Left forelimb (tissue), 1 donor: Measurements from ENCODE around the gene SUFU.
"Not testable (repeated sequence)": the region's sequence is repeated elsewhere in the genome, so short reads cannot be mapped to it uniquely, and the experiment has no call there.

ENCODE experiments used
- DNase-seq: peaks from one replicate; pipeline ENCODE4 v3.0.0-alpha.2; 2018; ENCODE audit warnings: low spot score

Gene SUFU

DNA sequence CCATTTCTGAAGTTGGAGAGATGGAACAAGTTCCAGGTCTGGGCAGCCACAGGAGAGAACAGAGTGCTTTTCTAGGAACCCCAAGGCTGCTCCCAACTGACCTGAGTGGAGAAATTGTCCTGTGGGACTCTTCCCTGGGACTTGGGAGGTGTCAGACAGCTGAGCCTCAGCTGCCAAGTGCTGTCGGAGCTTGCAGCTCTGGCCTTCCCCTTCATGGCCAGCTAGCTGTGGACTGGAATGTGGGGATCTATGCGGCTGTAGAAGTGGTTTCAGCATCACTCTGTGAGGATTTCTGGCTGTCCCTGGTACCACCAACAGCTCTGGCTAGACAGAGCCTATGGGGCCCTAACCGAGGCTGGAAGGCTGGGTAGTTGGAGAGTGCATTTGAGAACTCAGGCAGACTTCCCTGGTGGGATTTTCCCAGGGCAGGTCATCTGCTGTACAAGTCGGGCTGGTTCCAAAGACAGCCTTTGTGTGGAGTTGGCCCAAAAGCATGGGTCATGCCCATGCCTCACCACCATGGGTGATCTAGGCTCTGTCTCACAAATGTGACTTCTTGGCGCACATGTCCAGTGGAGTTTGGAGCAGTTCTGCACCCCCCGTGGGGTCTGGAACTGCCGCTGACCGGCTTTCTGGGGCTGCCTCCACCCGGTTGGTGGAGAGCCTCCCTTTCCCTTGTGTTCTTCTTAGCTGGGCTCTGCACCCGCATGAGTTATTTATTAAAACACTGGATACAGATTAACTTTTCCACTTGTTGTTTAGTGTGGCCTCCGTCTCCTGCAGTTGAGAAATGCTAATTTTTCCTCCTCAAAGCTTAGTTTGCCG lies 10.9 kb downstream of the SUFU start:
- DNase-seq: no peak

DNA sequence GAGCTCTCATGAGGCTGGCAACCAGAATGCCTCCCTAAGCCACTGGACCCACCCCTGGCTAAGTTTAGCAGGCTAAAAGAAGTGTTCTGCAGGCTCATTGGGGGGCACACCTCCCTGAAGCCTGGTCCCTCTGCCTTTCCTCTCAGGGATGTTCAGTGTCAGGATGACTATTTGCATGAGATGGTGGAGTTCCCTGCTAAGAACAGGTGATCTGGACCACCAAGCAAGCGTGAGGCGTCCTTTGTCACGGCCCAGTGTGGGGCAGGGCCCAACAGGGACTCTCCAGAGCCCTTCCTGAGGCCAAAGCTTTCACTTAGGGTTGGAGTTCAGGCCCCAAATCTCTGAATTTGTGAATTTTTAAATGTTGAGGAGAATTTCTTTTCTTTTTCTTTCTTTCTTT lies 12.0 kb downstream of the SUFU start:
- no peak for DNase-seq

DNA sequence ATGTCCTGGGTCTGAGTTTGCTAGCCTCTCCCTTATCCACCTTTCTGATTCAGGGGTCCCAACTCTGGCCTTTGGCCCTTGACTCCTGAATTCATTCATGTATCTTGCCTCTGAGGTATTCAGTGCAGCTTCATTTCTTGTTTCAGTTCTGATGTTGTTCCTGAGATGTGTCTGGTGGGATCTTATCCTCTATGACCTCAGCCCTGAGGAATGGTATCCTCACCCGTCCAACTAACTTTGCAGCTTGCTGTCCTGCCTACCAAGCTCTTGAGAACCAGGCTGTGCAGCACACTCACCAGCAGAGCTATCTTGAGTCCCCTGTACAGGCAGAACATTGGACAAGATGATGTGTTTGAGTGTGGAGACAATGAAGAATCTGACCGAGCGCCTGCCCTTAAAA lies 13.8 kb downstream of the SUFU start:
- DNase-seq: no peak

DNA sequence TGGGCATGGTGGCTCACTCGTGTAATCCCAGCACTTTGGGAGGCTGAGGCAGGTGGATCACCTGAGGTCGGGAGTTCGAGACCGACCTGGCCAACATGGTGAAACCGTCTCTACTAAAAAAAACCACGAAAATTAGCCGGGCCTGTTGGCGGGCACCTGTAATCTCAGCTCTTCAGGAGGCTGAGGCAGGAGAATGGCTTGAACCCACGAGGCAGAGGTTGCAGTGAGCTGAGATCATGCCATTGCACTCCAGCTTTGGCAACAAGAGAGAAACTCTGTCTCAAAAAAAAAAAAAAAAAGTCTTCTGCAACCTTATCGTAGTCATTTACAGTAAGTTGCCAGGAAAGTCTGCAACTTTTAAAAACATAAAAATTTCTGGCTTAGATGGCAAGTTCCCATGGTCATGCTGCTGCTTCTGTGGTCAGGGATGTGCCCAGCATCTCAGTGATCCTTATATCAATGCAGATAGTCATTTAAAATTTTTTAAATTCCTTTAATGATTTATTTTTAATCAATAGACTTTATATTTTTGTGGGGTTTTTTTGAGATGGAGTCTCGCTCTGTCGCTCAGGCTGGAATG lies 15.6 kb downstream of the SUFU start:
- DNase-seq: no peak

DNA sequence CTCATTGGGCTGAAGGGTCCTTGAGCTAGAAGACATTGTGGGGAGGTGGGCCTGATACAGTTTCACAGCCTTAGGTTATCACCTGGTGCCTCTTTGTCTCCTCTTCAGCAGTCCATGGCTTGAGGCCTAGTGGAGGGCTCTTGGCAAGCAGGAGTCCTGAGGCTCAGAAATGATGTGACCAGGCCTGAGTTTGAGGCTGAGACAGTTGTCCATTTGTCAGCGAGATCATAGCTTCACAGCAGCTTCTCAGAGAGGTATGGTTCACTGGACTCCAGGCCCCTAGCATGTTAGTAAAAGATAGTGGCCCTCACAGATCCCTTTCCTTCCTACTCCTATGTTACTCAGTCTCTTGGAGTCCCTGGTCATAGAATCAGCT lies 19.1 kb downstream of the SUFU start:
- no peak for DNase-seq

DNA sequence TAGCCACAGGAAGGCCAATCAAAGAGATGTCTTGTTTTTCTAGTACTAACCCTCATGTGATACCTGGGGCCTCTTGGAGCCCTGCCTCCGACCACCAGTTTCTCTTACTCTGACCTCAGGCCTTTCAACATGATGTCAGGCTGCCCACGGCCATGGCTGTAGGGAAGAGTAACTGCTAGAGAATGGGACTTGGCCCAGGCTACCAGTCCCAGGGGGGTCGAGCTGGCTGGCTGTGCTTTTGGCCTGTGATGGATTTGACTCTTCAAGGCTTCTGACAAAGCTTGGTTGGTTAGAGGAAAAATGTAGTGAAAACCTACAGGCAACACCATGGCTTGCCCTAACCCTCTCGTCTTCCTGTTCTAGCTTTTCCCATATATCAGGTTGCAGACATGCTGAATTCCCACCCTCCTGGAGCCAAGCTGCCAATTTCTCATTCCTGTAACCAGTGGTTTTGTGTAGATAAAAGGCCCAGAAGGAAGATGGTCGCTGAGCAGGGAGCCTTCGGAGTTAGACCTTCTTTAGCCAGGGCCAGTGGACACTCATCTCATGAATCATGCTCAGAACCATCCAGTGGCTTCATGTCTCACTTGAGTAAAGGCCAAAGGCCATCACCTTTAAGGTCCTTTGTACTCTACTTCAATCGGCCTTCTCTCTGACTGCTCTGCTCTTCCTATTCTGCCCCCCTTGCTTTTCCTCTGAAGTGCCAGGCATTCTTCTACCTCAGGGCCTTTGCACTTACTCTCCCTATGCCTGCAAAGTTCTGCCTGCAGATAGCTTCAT lies 19.7 kb downstream of the SUFU start:
- DNase-seq: no peak

DNA sequence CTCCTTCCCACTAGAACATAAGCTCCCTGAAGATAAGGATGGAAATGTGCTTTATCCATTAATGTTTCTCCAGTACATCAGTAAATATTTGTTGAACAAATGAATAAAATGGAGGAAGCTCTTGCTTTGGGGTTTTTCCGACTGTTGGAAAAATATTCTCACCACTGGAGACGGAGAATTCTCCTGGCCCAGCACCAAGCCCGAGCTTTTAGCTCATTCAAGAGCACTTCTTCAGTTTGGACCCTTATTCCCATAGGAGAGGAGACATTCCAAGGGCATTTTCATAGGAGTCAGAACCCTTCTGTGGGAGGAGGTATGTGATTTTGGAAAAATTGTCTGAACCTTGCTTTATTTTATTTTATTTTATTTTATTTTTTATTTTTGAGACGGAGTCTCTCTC lies 21.0 kb downstream of the SUFU start:
- DNase-seq: no peak

DNA sequence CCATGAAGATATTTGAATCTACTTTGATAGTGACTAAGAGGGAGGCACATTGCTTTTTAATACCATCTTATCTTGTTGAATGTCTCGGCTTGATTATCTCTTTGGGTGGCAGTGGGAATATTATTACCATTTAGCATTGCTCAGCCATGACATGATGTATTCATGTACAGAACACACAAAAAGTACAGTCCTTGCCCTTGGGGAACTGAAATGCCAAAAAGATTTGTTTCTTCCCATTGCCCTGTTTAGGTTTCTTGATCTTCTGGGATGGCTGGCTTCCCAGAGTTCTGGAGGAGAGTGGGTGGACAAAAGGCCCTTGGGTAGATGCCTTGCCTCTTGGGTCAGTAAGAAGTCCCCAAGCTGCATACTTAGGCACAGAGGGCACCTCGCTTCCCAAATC lies 23.8 kb downstream of the SUFU start:
- no peak for DNase-seq

DNA sequence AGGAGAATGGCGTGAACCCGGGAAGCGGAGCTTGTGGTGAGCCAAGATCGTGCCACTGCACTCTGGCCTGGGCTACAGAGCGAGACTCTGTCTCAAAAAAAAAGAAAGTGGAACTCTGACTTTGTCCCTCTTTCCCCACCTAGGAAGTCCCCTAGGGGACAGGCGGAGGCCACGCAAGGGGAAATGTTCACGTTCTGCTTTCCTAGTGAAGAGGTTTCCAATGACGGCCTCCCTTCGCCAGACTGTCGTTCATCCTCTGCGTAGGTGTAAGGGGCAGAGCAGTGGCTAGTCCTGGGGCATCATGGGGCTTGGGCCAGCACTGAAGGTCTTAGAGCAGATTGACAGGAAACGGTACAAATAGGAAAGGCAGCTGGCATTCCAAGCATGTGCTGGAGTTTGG lies 30.6 kb downstream of the SUFU start:
- DNase-seq: no peak

DNA sequence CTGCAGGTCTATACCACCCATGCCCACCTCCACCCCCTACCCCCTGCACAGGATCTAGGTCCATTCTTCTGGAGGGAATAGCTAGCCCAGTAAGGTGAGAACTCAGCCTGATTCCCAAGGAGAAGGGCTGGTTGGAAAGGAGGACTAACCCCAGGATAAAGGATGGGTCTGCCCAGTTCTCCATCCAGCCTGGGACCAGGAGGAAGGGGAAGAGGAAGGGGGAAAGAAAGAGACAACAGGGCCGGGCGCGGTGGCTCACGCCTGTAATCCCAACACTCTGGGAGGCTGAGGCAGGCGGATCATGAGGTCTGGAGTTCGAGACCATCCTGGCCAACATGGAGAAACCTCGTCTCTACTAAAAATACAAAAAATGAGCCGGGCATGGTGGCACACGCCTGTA lies 31.2 kb downstream of the SUFU start:
- not testable (repeated sequence) for DNase-seq

DNA sequence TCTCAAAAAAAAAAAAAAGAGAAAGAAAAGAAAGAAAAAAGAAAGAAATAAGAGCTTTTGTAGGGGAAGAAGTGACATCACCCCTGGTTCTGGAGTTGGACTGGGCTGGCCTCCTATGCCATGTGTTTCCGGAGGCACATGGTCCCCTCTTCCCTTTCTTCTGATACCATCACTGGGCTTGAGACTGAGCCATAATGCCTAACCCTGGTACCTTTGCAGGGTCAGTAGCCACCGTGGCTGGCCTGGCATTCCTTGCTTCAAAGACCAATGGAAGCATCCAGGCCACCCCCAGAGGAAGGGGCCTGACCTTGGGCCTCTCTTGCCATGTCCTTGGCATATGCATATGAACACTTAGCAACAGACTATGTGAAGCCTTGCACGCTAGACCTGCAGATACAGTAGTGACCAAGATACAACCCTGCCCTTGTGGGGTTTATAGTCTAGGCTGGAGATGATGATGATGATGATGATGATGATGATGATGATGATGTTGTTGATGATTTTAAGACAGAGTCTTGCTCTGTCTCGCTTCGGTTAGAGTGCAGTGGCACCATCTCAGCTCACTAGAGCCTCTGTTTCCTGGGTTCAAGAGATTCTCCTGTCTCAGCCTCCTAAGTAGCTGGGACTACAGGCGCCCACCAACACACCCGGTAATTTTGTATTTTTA lies 31.8 kb downstream of the SUFU start:
- DNase-seq: no peak

DNA sequence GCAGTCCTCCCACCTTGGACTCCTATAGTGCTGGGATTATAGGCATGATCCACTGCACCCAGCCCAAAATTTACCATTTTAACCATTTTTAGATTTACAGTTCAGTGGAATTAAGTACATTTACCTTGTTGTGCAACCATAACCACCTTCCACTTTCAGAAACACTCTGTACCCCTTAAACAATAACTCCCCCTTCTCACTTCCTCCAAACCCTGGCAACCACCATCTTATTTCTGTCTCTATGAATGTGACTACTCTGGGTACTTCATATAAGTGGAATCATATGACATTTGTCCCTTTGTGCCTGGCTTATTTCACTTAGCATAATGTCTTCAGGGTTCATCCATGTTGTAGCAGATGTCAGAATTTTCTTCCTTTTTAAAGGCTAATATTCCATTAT lies 33.6 kb downstream of the SUFU start:
- no peak for DNase-seq

DNA sequence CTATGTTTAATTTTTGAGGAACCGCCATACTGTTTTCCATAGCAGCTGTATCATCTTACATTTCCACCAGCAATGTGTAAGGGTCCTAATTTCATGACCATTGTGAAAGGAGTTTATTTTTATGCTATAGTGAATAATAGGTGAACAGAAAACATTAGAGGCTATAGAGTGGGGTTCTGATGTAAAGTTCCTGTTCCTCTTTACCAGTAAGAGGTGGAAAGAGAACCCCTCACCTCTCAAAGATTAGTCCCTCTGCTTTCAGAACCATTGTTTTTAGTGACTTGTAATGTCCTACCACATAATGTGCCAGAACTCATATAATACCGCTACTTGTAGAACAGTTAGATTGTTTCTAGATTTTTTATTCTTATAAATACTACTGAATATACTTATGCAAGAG lies 34.2 kb downstream of the SUFU start:
- no peak for DNase-seq

DNA sequence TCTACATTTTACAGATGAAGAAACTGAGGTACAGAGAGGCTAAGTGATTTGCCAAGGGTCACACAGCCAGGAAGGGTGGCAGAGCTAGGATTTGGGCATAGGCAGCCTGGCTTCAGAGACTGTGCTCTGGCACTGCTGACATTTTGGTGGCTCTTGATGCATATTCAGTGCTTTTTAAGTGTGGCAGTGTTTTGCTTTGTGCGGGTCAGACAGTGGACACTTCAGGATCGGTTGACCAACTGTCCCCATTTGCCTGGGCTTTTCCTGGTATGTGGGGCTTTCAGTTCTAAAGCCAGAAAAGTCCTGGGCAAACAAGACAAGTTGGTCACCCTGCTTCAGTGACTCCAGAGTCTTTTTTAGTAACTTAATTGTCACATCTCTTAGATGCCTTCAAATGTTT lies 35.0 kb downstream of the SUFU start:
- no peak for DNase-seq

DNA sequence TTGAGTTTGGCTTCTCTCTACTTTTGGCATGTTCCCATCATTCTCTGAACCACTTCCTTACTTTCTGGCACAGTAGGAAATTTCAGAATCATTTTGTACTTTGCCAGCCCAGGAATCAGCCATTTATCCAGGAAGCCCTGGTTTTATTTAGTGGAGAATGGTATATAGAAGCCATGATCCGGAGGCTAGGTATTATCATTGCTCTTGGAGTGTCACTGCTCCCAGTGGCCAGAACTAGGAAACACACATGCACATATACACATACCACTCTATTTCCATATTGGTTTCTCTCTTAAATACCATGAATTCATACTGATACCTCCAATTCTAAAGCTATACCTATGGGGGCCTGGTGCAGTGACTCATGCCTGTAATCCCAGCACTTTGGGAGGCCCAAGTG lies 36.3 kb downstream of the SUFU start:
- DNase-seq: no peak

DNA sequence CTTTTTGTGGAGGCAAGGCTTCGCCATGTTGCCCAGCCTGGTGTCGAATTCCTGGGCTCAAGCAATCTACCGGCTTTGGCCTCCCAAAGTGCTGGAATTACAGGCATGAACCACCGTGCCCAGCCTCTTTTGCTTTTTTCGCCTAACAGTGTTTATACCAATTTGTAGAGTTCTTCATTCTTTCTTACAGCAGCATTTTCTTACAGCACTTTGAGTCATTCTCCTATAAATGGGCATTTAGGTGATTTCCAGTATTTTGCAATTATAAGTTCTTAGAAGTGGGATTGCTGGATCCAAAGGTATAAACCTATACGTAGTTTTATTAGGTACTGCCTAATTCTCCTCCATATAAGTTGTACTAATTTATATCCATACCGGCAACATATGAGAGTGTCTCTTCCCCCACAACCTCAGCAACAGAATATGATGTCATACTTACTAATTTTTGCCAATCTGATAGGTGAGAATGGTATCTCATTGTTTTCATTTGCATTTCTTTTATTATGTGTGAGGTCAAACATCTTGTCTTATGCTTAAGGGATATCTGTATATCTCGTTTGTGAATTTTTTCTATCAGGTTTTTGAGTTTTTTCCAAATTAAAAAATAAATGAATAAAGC lies 39.1 kb downstream of the SUFU start:
- no peak for DNase-seq

DNA sequence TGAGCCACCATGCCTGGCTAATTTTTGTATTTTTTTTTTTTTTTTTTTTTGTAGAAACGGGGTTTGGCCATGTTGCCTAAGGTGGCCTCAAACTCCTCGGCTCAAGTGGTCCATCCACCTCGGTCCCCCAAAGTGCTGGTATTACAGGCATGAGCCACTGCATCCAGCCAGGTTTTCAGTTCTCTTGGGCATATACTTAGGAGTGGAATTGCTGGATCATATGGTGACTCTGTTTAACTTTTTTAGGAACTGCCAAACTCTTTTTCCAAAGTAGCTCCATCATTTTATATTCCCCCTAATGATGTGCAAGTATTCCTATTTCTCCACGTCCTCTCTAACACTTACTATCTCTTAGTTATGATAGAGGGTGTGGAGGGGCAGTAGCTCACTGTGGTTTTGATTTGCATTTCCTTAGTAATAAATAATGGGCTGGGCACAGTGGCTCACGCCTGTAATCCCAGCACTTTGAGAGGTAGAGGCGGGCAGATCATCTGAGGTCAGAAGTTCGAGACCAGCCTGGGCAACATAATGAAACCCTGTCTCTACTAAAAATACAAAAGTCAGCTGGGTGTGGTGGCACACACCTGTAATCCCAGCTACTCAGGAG lies 41.6 kb downstream of the SUFU start:
- no peak for DNase-seq

DNA sequence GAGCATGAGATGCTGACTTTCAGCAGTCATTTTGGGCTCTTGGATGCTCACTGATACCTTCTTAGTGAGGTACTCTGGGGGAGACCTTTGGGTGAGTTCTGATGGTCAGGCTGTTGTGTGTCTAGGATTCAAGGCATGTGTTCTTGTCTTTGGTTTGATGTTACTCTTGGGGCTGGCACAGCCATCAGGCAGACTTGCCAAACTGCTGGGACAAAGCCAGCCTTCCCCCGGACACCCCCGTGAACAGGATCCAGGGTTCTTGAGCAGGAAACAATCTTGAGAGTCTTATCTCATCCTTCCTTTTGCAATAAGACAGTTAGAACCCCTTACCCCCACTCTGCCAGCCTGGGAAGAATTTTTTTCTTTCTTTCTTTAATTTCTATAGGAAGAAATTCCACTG lies 42.2 kb downstream of the SUFU start:
- DNase-seq: no peak

DNA sequence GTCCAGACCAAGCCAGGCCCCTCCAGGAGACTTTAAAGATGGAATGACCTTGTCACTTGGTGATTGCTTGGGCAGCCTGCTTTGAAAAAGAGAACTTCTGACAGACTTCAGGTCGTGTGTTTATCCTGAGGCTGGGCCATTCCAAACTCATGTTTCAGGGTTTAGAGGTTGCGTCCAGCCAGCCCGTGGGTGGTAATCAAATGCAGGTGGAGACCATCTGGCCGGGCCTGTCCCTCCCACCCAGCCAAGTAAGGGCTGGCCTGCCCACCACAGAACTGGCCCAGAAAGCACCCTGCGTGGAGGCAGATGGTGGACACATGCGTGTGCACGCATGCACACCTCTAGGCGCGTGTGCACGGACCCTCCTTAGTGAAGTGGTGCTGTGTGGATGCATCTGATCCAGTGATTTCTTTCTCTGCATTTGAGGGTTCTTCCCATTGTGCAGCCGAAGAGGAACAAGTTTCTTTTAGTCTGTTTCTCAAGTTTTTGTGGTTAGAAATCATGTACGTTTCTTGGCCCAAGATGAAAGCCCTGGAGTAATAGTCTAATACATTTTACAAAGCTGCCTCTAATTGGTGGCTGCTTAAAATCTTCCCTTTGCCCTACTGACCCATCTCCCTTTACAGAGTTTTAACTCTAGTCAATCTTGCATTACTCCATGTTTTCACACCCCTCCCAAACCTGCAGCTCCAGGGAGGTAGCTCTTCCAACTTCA lies 43.0 kb downstream of the SUFU start:
- DNase-seq: no peak

DNA sequence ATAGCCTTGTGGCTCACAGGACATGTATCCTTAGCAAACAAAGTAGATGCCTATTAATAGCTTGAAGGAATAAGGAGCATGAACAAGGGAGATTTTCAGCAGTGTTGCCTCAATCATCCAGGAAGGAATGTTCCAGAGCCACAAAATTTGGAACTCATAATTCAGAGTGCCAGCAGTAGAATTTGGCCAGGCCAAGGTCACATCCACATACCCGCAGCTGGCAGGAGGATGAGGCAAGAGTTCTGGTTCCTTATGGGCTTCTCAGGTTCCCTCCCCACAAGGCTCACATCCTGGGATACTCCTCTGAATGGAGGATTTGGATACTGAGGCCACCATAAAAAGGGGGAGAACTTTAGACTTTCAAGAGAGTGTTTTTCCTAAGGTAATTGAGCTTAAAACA lies 45.8 kb downstream of the SUFU start:
- no peak for DNase-seq

DNA sequence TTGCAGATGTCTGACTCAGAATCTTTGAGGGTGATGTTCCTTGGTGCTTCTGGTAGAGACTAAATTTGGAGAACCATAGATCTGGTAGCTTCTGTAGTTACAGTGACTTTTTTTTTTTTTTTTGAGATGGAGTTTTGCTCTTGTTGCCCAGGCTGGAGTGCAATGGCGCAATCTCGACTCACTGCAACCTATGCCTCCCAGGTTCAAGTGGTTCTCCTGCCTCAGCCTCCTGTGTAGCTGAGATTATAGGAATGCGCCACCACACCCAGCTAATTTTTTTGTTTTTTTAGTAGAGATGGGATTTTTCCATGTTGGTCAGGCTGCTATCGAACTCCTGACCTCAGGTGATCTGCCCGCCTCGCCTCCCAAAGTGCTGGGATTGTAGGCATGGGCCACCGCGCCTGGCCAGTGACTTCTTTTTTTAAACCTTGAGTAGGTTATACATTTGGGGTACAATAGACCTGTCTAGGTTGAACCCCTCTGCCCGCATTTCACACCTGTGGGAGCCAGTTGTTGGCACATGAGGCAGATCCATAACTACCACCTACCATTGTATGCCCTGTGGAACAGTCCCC lies 47.0 kb downstream of the SUFU start:
- no peak for DNase-seq
